K562 (cell line): ENCODE results near the gene MTERF2. TPM values are rescaled to one million over a fixed set of nuclear protein-coding genes. Genes with fewer than 3 reads are reported as not detected.

ENCODE experiments used
- ATAC-seq: fragments of 200-7000 bp; cut with Tn5 transposase; 3 replicates; pipeline ENCODE4 v1.9.1; 2020; ENCODE audit warnings: moderate library complexity
- BruUV-seq: library from RNA; stranded (reverse); fragments of 400-500 nt; replicated peaks from 2 replicates; lab custom pipeline; 2021; lab: Mats Ljungman, UMichigan
- CTCF ChIA-PET: fragments of 300-600 bp; formaldehyde crosslinking; extraction: SDS; loops from one replicate; lab custom pipeline; 2021; ENCODE audit warnings: low intra/inter-chr PET ratio; lab: Yijun Ruan, JAX
- POLR2A ChIA-PET: fragments of 300-600, 350-650 bp; sonication (Branson Sonifier 250); formaldehyde crosslinking; extraction: SDS; loops from one replicate; lab custom pipeline; 2021; ENCODE audit warnings: antibody characterized with exemption, inconsistent platforms; lab: Yijun Ruan, JAX
- DNase-seq, 4 experiments: peaks; one replicate each; pipeline versions ENCODE4 v3.0.0 to v3.0.0-alpha.2; 2011 to 2018; ENCODE audit warnings: low spot score in 3 of 4, mixed read lengths in 3 of 4; ENCODE audit errors: extremely low read depth in 1 of 4
- FAIRE-seq: peaks from 2 replicates; lab custom pipeline; 2011; peaks lifted over from hg19 to GRCh38; lab: Jason Lieb, UNC
- H2AFZ ChIP-seq: 2 replicates; pipeline ENCODE4 v1.6.0; 2011; ENCODE audit warnings: low read depth, low read length, control low read depth, inconsistent platforms
- H3K27ac ChIP-seq: fragments of 200-600 bp; 3 replicates; pipeline ENCODE4 v1.8.0; 2011; ENCODE audit warnings: low read depth, mild to moderate bottlenecking, control low read depth, inconsistent platforms, low read length, moderate library complexity, mixed read lengths; ENCODE audit errors: extremely low read depth
- H3K27me3 ChIP-seq, 2 experiments: fragments of 300-600 bp in 1 of 2; 2 replicates in 1 of 2; 3 replicates in 1 of 2; pipeline versions ENCODE4 v1.6.0 to v1.8.0; 2011; ENCODE audit warnings: inconsistent platforms in 2 of 2, low read length in 2 of 2, mild to moderate bottlenecking in 1 of 2, mixed read lengths in 1 of 2, moderate library complexity in 1 of 2; ENCODE audit not compliant: control insufficient read depth in 2 of 2, insufficient read depth in 2 of 2
- H3K36me3 ChIP-seq: fragments of 300-600 bp; 3 replicates; pipeline ENCODE4 v1.8.0; 2011; ENCODE audit warnings: mild to moderate bottlenecking, low read length, inconsistent platforms; ENCODE audit not compliant: control insufficient read depth, insufficient read depth
- H3K4me1 ChIP-seq, 2 experiments: fragments of 200-600 bp in 1 of 2; replicated peaks in 1 of 2; 2 replicates in 1 of 2; 3 replicates in 1 of 2; pipeline versions ENCODE4 v1.5.1 to v1.8.0; 2011; ENCODE audit warnings: inconsistent platforms in 2 of 2, low read length in 2 of 2, mild to moderate bottlenecking in 1 of 2, mixed read lengths in 1 of 2, moderate library complexity in 1 of 2; ENCODE audit not compliant: control insufficient read depth in 2 of 2, insufficient read depth in 2 of 2
- H3K4me2 ChIP-seq: 2 replicates; pipeline ENCODE4 v1.6.1; 2011; ENCODE audit warnings: low read length, control low read depth, inconsistent platforms, mixed read lengths; ENCODE audit not compliant: insufficient read depth
- H3K4me3 ChIP-seq: fragments of 200-600 bp; sonication (generic), shearing (Covaris generic); 2 replicates; pipeline ENCODE4 v1.5.1; 2016; ENCODE audit warnings: control low read depth, inconsistent platforms
- H3K79me2 ChIP-seq: fragments of 200-600 bp; 3 replicates; pipeline ENCODE4 v1.8.0; 2011; ENCODE audit warnings: low read length, inconsistent platforms; ENCODE audit not compliant: control insufficient read depth, insufficient read depth
- H3K9ac ChIP-seq, 2 experiments: 2 replicates each; pipeline versions ENCODE4 v1.6.0 to v1.6.1; 2011; ENCODE audit warnings: low read depth in 2 of 2, low read length in 2 of 2, control low read depth in 1 of 2, inconsistent platforms in 1 of 2, mild to moderate bottlenecking in 1 of 2, mixed read lengths in 1 of 2; ENCODE audit not compliant: insufficient read depth in 1 of 2
- H3K9me1 ChIP-seq: one replicate; pipeline ENCODE4 v1.6.0; 2011; ENCODE audit warnings: inconsistent platforms, mild to moderate bottlenecking, low read length, moderate library complexity; ENCODE audit not compliant: control insufficient read depth, insufficient read depth
- H3K9me3 ChIP-seq: replicated peaks from 2 replicates; pipeline ENCODE4 v1.5.1; 2011; ENCODE audit warnings: low read depth, low read length, inconsistent platforms; ENCODE audit not compliant: control insufficient read depth, insufficient read depth
- H4K20me1 ChIP-seq: replicated peaks from 2 replicates; pipeline ENCODE4 v1.6.1; 2011; ENCODE audit warnings: low read length, inconsistent platforms, mixed read lengths; ENCODE audit not compliant: control insufficient read depth, insufficient read depth
- E2F4 ChIP-seq: sonication (generic); formaldehyde crosslinking; IDR thresholded peaks from 2 replicates; pipeline ENCODE4 v1.8.0; 2022; ENCODE audit warnings: mild to moderate bottlenecking, low read depth, missing genetic modification reagents
- ELF4 ChIP-seq: fragments of 450-650 bp; formaldehyde crosslinking; IDR thresholded peaks from 2 replicates; pipeline ENCODE4 v1.4.0; 2022; ENCODE audit warnings: missing genetic modification characterization
- FUS ChIP-seq: fragments of 200-400 bp; formaldehyde crosslinking; optimal IDR thresholded peaks from 2 replicates; pipeline ENCODE3; 2017; ENCODE audit warnings: low read depth, low read length
- HINFP ChIP-seq: fragments of 450-650 bp; conservative IDR thresholded peaks from 2 replicates; pipeline ENCODE4 v1.6.1; 2016; ENCODE audit warnings: missing genetic modification characterization, low read depth, mild to moderate bottlenecking, control low read depth, missing compliant biosample characterization
- KDM4B ChIP-seq, 2 experiments: fragments of 450-650 bp in 1 of 2; sonication (generic) in 1 of 2; IDR thresholded peaks; 2 replicates each; pipeline ENCODE4 v1.6.1; 2016 to 2017; ENCODE audit warnings: borderline replicate concordance in 2 of 2, antibody characterized with exemption in 1 of 2, low read depth in 1 of 2, mild to moderate bottlenecking in 1 of 2
- NFATC3 ChIP-seq: fragments of 450-650 bp; IDR thresholded peaks from 2 replicates; pipeline ENCODE4 v1.6.1; 2017; ENCODE audit warnings: mild to moderate bottlenecking
- SNAPC5 ChIP-seq: fragments of 250-450 bp; sonication (Bioruptor Pico); IDR thresholded peaks from 2 replicates; pipeline ENCODE4 v1.8.0; 2021; ENCODE audit warnings: moderate library complexity, mild to moderate bottlenecking, inconsistent platforms
- TCF15 ChIP-seq: fragments of 250-450 bp; sonication (Bioruptor Pico); IDR thresholded peaks from 2 replicates; pipeline ENCODE4 v1.8.0; 2022; ENCODE audit warnings: moderate library complexity, mild to moderate bottlenecking, inconsistent platforms
- ZNF12 ChIP-seq: sonication (generic); formaldehyde crosslinking; IDR thresholded peaks from 2 replicates; pipeline ENCODE4 v1.4.0; 2020; ENCODE audit warnings: mild to moderate bottlenecking, missing genetic modification reagents
- WGBS: fragments of 100-300 bp; shearing (Covaris generic); methylation state at CpG from one replicate; pipeline ENCODE4 v1.1.6; 2016; ENCODE audit warnings: low coverage, mixed read lengths; ENCODE audit not compliant: insufficient coverage; ENCODE audit errors: missing lambda C conversion rate; 5-methylcytosine and 5-hydroxymethylcytosine counted together
- in situ Hi-C: fragments of 300-500 bp; cut with MboI; formaldehyde crosslinking; loops from 4 replicates; pipeline ENCODE4 v1.15.0; 2018; ENCODE audit warnings: inconsistent platforms, mixed read lengths
- intact Hi-C: fragments of 100-400 bp; cut with micrococcal nuclease; formaldehyde crosslinking; loops from 2 replicates; pipeline ENCODE4 v1.14.2; 2022
- polyA plus RNA-seq, 8 experiments: library from polyadenylated mRNA; depleted of rRNA in 4 of 8; stranded (reverse) in 5 of 8; unstranded in 3 of 8; fragments of >200 nt; fragmentation: Nextera tagmentation in 2 of 8; fragmentation: Illumina TruSeq in 1 of 8; extraction: Ambion mirVana in 2 of 8; extraction: Trizol in 1 of 8; gene quantifications; 2 replicates each; pipeline versions ENCODE4 v1.2.1 to v1.2.3, GENCODE V29; 2011 to 2014; ENCODE audit warnings: inconsistent platforms in 1 of 8, missing spikeins in 1 of 8
- total RNA-seq, 7 experiments: library from RNA; depleted of rRNA in 6 of 7; stranded (reverse); fragments of >200 nt in 6 of 7; fragmentation: Illumina TruSeq in 2 of 7; extraction: Trizol in 2 of 7; gene quantifications; 2 replicates each; pipeline versions ENCODE4 v1.2.1 to v1.2.3, GENCODE V29; 2011 to 2021; ENCODE audit warnings: low replicate concordance in 1 of 7

The MTERF2 gene
- total and polyA plus RNA-seq, 9 of the 15 experiments (the other 6 are each of a cell fraction or from before 2014, with no cell fraction given): 10.0 to 63.2 (median 33.2) TPM

GRCh38 chr12:107035733-107036132, 48.8 kb upstream of the MTERF2 start:
- no peak overlapping the region for H3K9ac ChIP-seq
- H3K4me1 ChIP-seq: peaks cover 0 to 6% of the 10 kb centered on the region in 2 experiments; a peak in 2 of 5 replicates
- ATAC-seq: no peak
- in situ Hi-C loops: no loop called here
- H3K4me3 ChIP-seq: no peak overlapping the region
- no peak overlapping the region for H3K4me2 ChIP-seq
- H2AFZ ChIP-seq: no peak overlapping the region
- DNase-seq: no peak
- TF ChIP-seq KDM4B (IDR thresholded peaks at IDR 0.05; ENCODE audit: borderline replicate concordance in 2 of 2, low read depth in 1 of 2): no peak
- TF ChIP-seq ZNF12 (CRISPR knock-in tag): peak; percentile 90
- TF ChIP-seq, all 486 proteins: peak for 1
- Histone ChIP-seq H3K9me3 (no peaks in the 10 kb centered on the region), H3K79me2 (peaks cover 9% of the 10 kb centered on the region; the same call in 1 of the 3 replicates), H3K9me1 (no peaks in the 10 kb centered on the region), H3K27me3 (no peaks in the 10 kb centered on the region), H3K27ac (no peak overlapping the region), H3K36me3 (no peaks in the 10 kb centered on the region; the same call in 2 of the 3 replicates), H4K20me1 (no peaks in the 10 kb centered on the region)
- POLR2A ChIA-PET: no interaction called here
- no peak for FAIRE-seq
- no TSS peak for BruUV-seq
- CTCF ChIA-PET: no interaction called here
- intact Hi-C loops: no loop called here
- 54% methylated on average over 2 of the region's 2 CpGs for WGBS

GRCh38 chr12:107033758-107034739, 47.1 kb upstream of the MTERF2 start:
- peak in 1 of 4 experiments; percentile 15 for DNase-seq
- intact Hi-C loops (no loop called here), in situ Hi-C loops (no loop called here)
- Histone ChIP-seq H3K4me3 (no peak overlapping the region), H3K36me3 (no peaks in the 10 kb centered on the region; the same call in 2 of the 3 replicates), H2AFZ (no peak overlapping the region), H3K9ac (no peak overlapping the region), H3K79me2 (peaks cover 9% of the 10 kb centered on the region; the same call in 1 of the 3 replicates), H3K4me1 (peaks cover 0 to 6% of the 10 kb centered on the region in 2 experiments; a peak in 2 of 5 replicates), H3K27ac (no peak overlapping the region; the same call in 2 of the 3 replicates), H3K4me2 (no peak overlapping the region), H3K9me1 (no peaks in the 10 kb centered on the region), H4K20me1 (no peaks in the 10 kb centered on the region), H3K27me3 (no peaks in the 10 kb centered on the region), H3K9me3 (no peaks in the 10 kb centered on the region)
- ChIA-PET CTCF (no interaction called here), POLR2A (interaction anchor here (1.1 kb wide), 1 partner anchor 9 kb away, joined by 6 read pairs; no protein-coding TSS in a partner anchor)
- WGBS: 53% methylated on average over 9 of the region's 9 CpGs
- FAIRE-seq: no peak
- no TSS peak for BruUV-seq
- ATAC-seq: no peak
- TF ChIP-seq TCF15 (peak; percentile 45; the same call in 1 of the 2 replicates), SNAPC5 (peak; percentile 31; the same call in 1 of the 2 replicates), FUS (no peak), E2F4 (CRISPR knock-in tag) (no peak), HINFP (peak; percentile 66), ELF4 (no peak), NFATC3 (no peak)
